Natural killer cell (primary cell): ENCODE data around the gene SEPTIN8. TPM values are rescaled to one million over a fixed set of nuclear protein-coding genes. Genes with fewer than 3 reads are reported as not detected.

Experiments used
- ATAC-seq, 3 donors: fragments of 150-1000 bp in 2 of 3; fragments of 200-7000 bp in 1 of 3; cut with Tn5 transposase; 1 replicate in 1 of 3; 2 replicates in 2 of 3; pipeline ENCODE4 v1.10.0; 2021; ENCODE audit warnings: mild to moderate bottlenecking in 2 of 3, moderate library complexity in 2 of 3
- DNase-seq, 2 donors: peaks; one replicate each; pipeline versions ENCODE4 v3.0.0 to v3.0.0-alpha.2; 2013 to 2021; ENCODE audit warnings: mixed read lengths in 1 of 2
- H3K27ac ChIP-seq: one replicate; pipeline ENCODE4 v1.5.1; 2013; ENCODE audit warnings: mild to moderate bottlenecking, low read length
- H3K27me3 ChIP-seq: one replicate; pipeline ENCODE4 v1.6.1; 2013; ENCODE audit warnings: low read length; ENCODE audit not compliant: control insufficient read depth, insufficient read depth
- H3K36me3 ChIP-seq: one replicate; pipeline ENCODE4 v1.6.1; 2013; ENCODE audit warnings: low read length; ENCODE audit not compliant: control insufficient read depth, insufficient read depth
- H3K4me1 ChIP-seq: one replicate; pipeline ENCODE4 v1.6.1; 2013; ENCODE audit warnings: low read length; ENCODE audit not compliant: control insufficient read depth, insufficient read depth
- H3K4me3 ChIP-seq: one replicate; pipeline ENCODE4 v1.5.1; 2013; ENCODE audit warnings: low read length
- H3K9me3 ChIP-seq: one replicate; pipeline ENCODE4 v1.6.1; 2013; ENCODE audit warnings: low read length; ENCODE audit not compliant: control insufficient read depth, insufficient read depth
- H3K27ac Mint-ChIP-seq, 2 donors: one replicate each; pipeline ENCODE4 v1.8.0; 2022; ENCODE audit warnings: mild to moderate bottlenecking in 2 of 2, mixed read lengths in 2 of 2, moderate library complexity in 1 of 2
- H3K27me3 Mint-ChIP-seq, 2 donors: one replicate each; pipeline ENCODE4 v1.8.0; 2022; ENCODE audit warnings: low read depth in 2 of 2, mixed read lengths in 2 of 2
- H3K36me3 Mint-ChIP-seq: one replicate; pipeline ENCODE4 v1.8.0; 2022; ENCODE audit warnings: mixed read lengths
- H3K4me1 Mint-ChIP-seq, 2 donors: one replicate each; pipeline ENCODE4 v1.8.0; 2022; ENCODE audit warnings: mixed read lengths in 2 of 2
- H3K4me3 Mint-ChIP-seq: one replicate; pipeline ENCODE4 v1.8.0; 2022; ENCODE audit warnings: mild to moderate bottlenecking, moderate library complexity, mixed read lengths
- H3K9me3 Mint-ChIP-seq, 2 donors: one replicate each; pipeline ENCODE4 v1.8.0; 2022; ENCODE audit warnings: mixed read lengths in 2 of 2
- CTCF ChIP-seq: fragments of 200-600 bp; IDR thresholded peaks from one replicate; pipeline ENCODE4 v1.8.0; 2022; ENCODE audit warnings: antibody characterized with exemption
- WGBS: methylation state at CpG from one replicate; pipeline ENCODE4 v1.1.7; 2013; ENCODE audit warnings: missing lambda C conversion rate; ENCODE audit not compliant: insufficient coverage; 5-methylcytosine and 5-hydroxymethylcytosine counted together
- intact Hi-C: fragments of 100-400 bp; cut with micrococcal nuclease; formaldehyde crosslinking; loops from one replicate; pipeline ENCODE4 v1.14.2; 2022
- total RNA-seq, 4 donors: library from RNA; stranded (reverse); fragments of 120-200 nt in 1 of 4; gene quantifications; one replicate each; pipeline versions ENCODE4 v1.2.3 to v1.2.4, GENCODE V29; 2013 to 2022

Gene SEPTIN8
- total RNA-seq, 3 donors from 2014 or later (not counting 1 experiment from before 2014, with no cell fraction given) = 5.2 to 17.0 (median 9.4) TPM

DNA sequence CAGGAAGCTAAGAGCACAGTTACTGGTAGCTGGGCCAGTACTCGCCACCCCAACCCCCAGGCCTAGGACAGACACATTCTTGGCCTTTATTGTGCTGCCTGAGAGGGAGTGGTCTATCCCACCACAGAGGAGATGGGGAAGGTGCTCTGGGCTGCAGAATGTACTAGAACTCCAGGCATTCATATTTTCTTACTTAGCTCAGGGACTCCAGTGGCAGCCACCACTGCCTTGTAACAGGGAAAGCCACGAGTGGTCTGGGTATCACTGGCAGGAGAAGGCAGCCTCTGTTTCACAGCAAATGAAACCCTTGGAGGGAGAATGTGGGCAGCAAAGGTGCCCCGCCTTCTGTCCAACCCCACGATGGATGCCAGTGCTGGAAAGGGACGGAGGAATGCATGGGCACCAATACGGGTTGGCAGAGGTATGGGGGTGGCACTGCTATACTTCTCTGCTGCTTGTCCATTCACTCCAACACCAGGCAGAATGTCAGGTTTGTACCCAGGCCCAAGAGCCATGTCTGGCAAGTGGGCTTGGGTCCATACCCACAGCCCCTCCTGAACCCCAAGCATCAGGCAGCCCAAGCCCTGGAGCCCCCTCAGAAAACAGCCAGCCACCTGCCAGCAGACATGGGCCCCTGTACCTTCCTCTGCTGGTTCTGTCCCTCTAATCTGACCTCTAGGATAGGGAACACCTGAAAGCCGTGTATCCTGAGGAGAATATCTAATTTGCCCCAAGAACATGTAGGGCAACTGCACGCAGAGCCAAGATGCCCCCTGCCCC, 4.6 kb downstream of the SEPTIN8 start:
- H3K4me1 ChIP-seq = peaks cover 11% of the 10 kb centered on the region
- peaks cover 7% of the 10 kb centered on the region for H3K27me3 ChIP-seq
- no peak overlapping the region for H3K4me3 Mint-ChIP-seq
- ATAC-seq = no peak
- intact Hi-C loops = no loop called here
- H3K27ac ChIP-seq = no peak overlapping the region
- no peak for DNase-seq
- peaks cover 0 to 7% of the 10 kb centered on the region in 2 donors for H3K4me1 Mint-ChIP-seq
- WGBS = 87% methylated on average over 7 of the region's 8 CpGs
- no peaks in the 10 kb centered on the region for H3K9me3 ChIP-seq
- peaks cover 0 to 4% of the 10 kb centered on the region in 2 donors for H3K27me3 Mint-ChIP-seq
- H3K27ac Mint-ChIP-seq = no peak overlapping the region
- no peaks in the 10 kb centered on the region for H3K36me3 Mint-ChIP-seq
- no peak overlapping the region for H3K4me3 ChIP-seq
- no peaks in the 10 kb centered on the region for H3K36me3 ChIP-seq
- no peaks in the 10 kb centered on the region for H3K9me3 Mint-ChIP-seq
- no peak for TF ChIP-seq CTCF

DNA sequence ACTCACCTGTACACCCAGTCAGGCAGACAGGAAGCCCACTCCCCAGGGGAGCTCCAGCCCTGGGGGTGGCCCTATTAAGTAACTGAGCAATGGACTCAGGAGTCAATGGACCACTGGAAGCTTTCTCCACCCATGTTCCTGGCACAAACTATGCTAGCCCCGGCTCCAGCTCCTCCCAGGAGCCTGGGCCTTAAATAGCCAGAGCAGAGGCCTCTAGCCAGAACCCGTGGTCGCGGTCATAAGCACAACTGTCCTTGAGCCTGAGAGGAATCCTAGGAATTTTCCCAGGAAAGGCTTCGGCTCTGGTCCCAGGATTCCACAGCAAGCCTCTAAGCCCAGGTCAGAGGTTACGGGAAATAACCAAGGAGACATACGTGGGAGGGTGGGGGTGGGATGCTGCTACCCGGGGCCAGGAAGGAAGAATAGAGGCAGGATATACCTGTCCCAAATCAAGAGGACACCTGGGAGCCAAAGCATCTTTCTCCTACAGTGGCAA, 5.5 kb downstream of the SEPTIN8 start:
- H3K9me3 ChIP-seq = no peaks in the 10 kb centered on the region
- TF ChIP-seq CTCF = no peak
- H3K27ac Mint-ChIP-seq = no peak overlapping the region
- H3K4me1 Mint-ChIP-seq = peaks cover 0 to 7% of the 10 kb centered on the region in 2 donors
- H3K9me3 Mint-ChIP-seq = no peaks in the 10 kb centered on the region
- intact Hi-C loops = no loop called here
- H3K4me3 ChIP-seq = no peak overlapping the region
- ATAC-seq (no peak), DNase-seq (no peak)
- H3K27me3 ChIP-seq = peaks cover 3% of the 10 kb centered on the region
- no peak overlapping the region for H3K27ac ChIP-seq
- H3K27me3 Mint-ChIP-seq = peaks cover 0 to 4% of the 10 kb centered on the region in 2 donors
- no peak overlapping the region for H3K4me3 Mint-ChIP-seq
- H3K4me1 ChIP-seq = peaks cover 6% of the 10 kb centered on the region
- no peaks in the 10 kb centered on the region for H3K36me3 Mint-ChIP-seq
- 94% methylated on average over 8 of the region's 8 CpGs for WGBS
- no peaks in the 10 kb centered on the region for H3K36me3 ChIP-seq

DNA sequence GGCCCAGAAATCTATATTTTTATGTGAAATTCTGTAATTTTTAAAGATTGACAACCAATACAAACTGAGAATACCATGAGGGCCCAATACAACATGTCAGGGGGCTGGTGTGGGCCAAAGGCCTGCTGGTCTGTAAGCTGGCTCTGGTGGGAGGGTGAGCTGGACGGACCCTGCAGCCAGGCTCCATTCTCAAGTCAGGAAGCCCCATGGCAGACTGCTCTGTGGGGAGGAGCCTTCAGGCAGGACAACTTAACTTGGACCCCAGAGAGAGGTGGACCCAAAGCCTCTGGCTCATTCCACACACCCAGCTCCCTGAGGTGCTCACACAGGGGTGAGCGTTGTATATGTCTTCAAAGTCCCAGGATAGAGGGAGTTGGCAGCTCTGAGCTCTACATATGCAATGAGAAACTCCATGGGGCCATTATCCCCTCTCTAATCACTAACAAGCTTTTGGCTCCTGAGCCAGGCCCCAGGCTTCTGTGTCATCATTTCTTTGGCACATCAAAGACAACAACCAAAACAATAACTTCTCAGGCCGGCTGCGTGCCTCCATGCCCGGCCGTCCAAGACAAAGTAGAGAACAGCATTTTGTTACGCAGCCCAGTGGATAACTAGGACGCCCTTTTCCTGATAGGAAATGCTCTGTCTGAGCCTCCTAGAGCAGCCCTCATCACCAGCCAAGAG, 6.4 kb downstream of the SEPTIN8 start:
- Histone ChIP-seq H3K4me1 (no peaks in the 10 kb centered on the region), H3K27me3 (peaks cover 2% of the 10 kb centered on the region), H3K9me3 (no peaks in the 10 kb centered on the region), H3K4me3 (no peak overlapping the region), H3K36me3 (no peaks in the 10 kb centered on the region), H3K27ac (no peak overlapping the region)
- H3K27ac Mint-ChIP-seq = no peak overlapping the region
- intact Hi-C loops = no loop called here
- H3K4me3 Mint-ChIP-seq = no peak overlapping the region
- no peaks in the 10 kb centered on the region for H3K36me3 Mint-ChIP-seq
- 95% methylated on average over 8 of the region's 8 CpGs for WGBS
- peaks cover 0 to 6% of the 10 kb centered on the region in 2 donors for H3K4me1 Mint-ChIP-seq
- DNase-seq = no peak
- H3K9me3 Mint-ChIP-seq = no peaks in the 10 kb centered on the region
- no peak for ATAC-seq
- H3K27me3 Mint-ChIP-seq = peaks cover 0 to 4% of the 10 kb centered on the region in 2 donors
- TF ChIP-seq CTCF = no peak
